Liver (tissue), 9 donors: Measurements from ENCODE around the gene UBL4A. TPM values are rescaled to one million over a fixed set of nuclear protein-coding genes. Genes with fewer than 3 reads are reported as not detected.

Experiments used
- DNase-seq: peaks from one replicate; pipeline ENCODE4 v3.0.0-alpha.2; 2017; ENCODE audit warnings: low spot score
- H3K27ac ChIP-seq, 2 donors: one replicate each; pipeline ENCODE4 v1.7.0; 2013; ENCODE audit warnings: inconsistent platforms in 2 of 2, low read length in 2 of 2, control low read depth in 1 of 2, low read depth in 1 of 2, mild to moderate bottlenecking in 1 of 2
- H3K27me3 ChIP-seq, 4 donors: one replicate each; pipeline versions ENCODE4 v1.6.1 to v1.7.0; 2013; ENCODE audit warnings: low read length in 3 of 4, inconsistent platforms in 1 of 4, mild to moderate bottlenecking in 1 of 4, moderate library complexity in 1 of 4; ENCODE audit not compliant: control insufficient read depth in 4 of 4, insufficient read depth in 4 of 4
- H3K36me3 ChIP-seq, 4 donors: one replicate each; pipeline versions ENCODE4 v1.6.1 to v1.7.0; 2013; ENCODE audit warnings: low read length in 3 of 4, mild to moderate bottlenecking in 3 of 4, low read depth in 1 of 4, moderate library complexity in 1 of 4; ENCODE audit not compliant: control insufficient read depth in 4 of 4, insufficient read depth in 3 of 4
- H3K4me1 ChIP-seq, 4 donors: one replicate each; pipeline versions ENCODE4 v1.6.1 to v1.7.0; 2013; ENCODE audit warnings: low read length in 3 of 4, mild to moderate bottlenecking in 3 of 4, moderate library complexity in 1 of 4; ENCODE audit not compliant: control insufficient read depth in 4 of 4, insufficient read depth in 4 of 4
- H3K4me3 ChIP-seq, 3 donors: one replicate each; pipeline versions ENCODE4 v1.6.1 to v1.7.0; 2013; ENCODE audit warnings: low read length in 3 of 3, control low read depth in 1 of 3, low read depth in 1 of 3, mild to moderate bottlenecking in 1 of 3
- H3K9ac ChIP-seq, 2 donors: one replicate each; pipeline ENCODE4 v1.7.0; 2013; ENCODE audit warnings: low read length in 2 of 2, mild to moderate bottlenecking in 2 of 2, moderate library complexity in 2 of 2, control low read depth in 1 of 2, low read depth in 1 of 2
- H3K9me3 ChIP-seq, 4 donors: one replicate each; pipeline versions ENCODE4 v1.6.1 to v1.7.0; 2013; ENCODE audit warnings: low read length in 3 of 4; ENCODE audit not compliant: control insufficient read depth in 4 of 4
- ATF3 ChIP-seq: IDR thresholded peaks from 2 replicates; pipeline ENCODE4 v1.6.1; 2016; ENCODE audit warnings: antibody characterized with exemption
- CTCF ChIP-seq: fragments of 150-350 bp; IDR thresholded peaks from 2 replicates; pipeline ENCODE4 v1.5.1; 2017; ENCODE audit warnings: improper control_type of control experiment, low read depth, low read length; ENCODE audit not compliant: missing input control
- EGR1 ChIP-seq, 2 donors: IDR thresholded peaks; 2 replicates each; pipeline ENCODE4 v1.6.1; 2016 to 2018; ENCODE audit warnings: antibody characterized with exemption in 2 of 2, low read depth in 2 of 2
- FOXA1 ChIP-seq: IDR thresholded peaks from 2 replicates; pipeline ENCODE4 v1.6.1; 2016; ENCODE audit warnings: antibody characterized with exemption
- FOXA2 ChIP-seq: IDR thresholded peaks from 2 replicates; pipeline ENCODE4 v1.6.1; 2016; ENCODE audit warnings: antibody characterized with exemption
- GABPA ChIP-seq, 2 donors: IDR thresholded peaks in 1 of 2; conservative IDR thresholded peaks in 1 of 2; 2 replicates each; pipeline ENCODE4 v1.6.1; 2016; ENCODE audit warnings: antibody characterized with exemption in 2 of 2, mild to moderate bottlenecking in 1 of 2, moderate library complexity in 1 of 2
- HNF4A ChIP-seq, 2 donors: conservative IDR thresholded peaks; 2 replicates each; pipeline ENCODE4 v1.6.1; 2016; ENCODE audit warnings: antibody characterized with exemption in 2 of 2, mild to moderate bottlenecking in 2 of 2
- HNF4G ChIP-seq: IDR thresholded peaks from 2 replicates; pipeline ENCODE4 v1.6.1; 2016; ENCODE audit warnings: antibody characterized with exemption
- JUND ChIP-seq, 2 donors: IDR thresholded peaks; 2 replicates each; pipeline ENCODE4 v1.6.1; 2016; ENCODE audit warnings: antibody characterized with exemption in 2 of 2
- NR2F2 ChIP-seq: IDR thresholded peaks from 2 replicates; pipeline ENCODE4 v1.6.1; 2016; ENCODE audit warnings: antibody characterized with exemption
- RAD21 ChIP-seq, 2 donors: IDR thresholded peaks; 2 replicates each; pipeline ENCODE4 v1.6.1; 2016; ENCODE audit warnings: antibody characterized with exemption in 2 of 2, mild to moderate bottlenecking in 2 of 2
- REST ChIP-seq: IDR thresholded peaks from 2 replicates; pipeline ENCODE4 v1.6.1; 2016; ENCODE audit warnings: antibody characterized with exemption, mild to moderate bottlenecking
- RXRA ChIP-seq, 2 donors: IDR thresholded peaks; 2 replicates each; pipeline ENCODE4 v1.6.1; 2017 to 2018; ENCODE audit warnings: antibody characterized with exemption in 2 of 2, mild to moderate bottlenecking in 1 of 2
- SP1 ChIP-seq: IDR thresholded peaks from 2 replicates; pipeline ENCODE4 v1.6.1; 2018; ENCODE audit warnings: antibody characterized with exemption, mild to moderate bottlenecking
- TAF1 ChIP-seq: conservative IDR thresholded peaks from 2 replicates; pipeline ENCODE4 v1.6.1; 2016; ENCODE audit warnings: antibody characterized with exemption, mild to moderate bottlenecking
- YY1 ChIP-seq: IDR thresholded peaks from 2 replicates; pipeline ENCODE4 v1.6.1; 2016; ENCODE audit warnings: antibody characterized with exemption, mild to moderate bottlenecking
- ZBTB33 ChIP-seq: IDR thresholded peaks from 2 replicates; pipeline ENCODE4 v1.6.1; 2016; ENCODE audit warnings: antibody characterized with exemption
- whole genome bisulfite sequencing: extraction: QIAGEN DNeasy Blood & Tissue Kit; methylation state at CpG from one replicate; pipeline ENCODE4 v1.1.7; 2013; 5-methylcytosine and 5-hydroxymethylcytosine counted together
- polyA plus RNA-seq, 2 donors: library from polyadenylated mRNA; stranded (reverse) in 1 of 2; unstranded in 1 of 2; fragments of 200-250 nt in 1 of 2; fragments of >200 nt in 1 of 2; fragmentation: Nextera tagmentation in 1 of 2; extraction: Ambion mirVana in 1 of 2; gene quantifications; one replicate each; pipeline versions ENCODE4 v1.2.1 to v1.2.3, GENCODE V29; 2013 to 2015
- total RNA-seq, 2 donors: library from RNA; depleted of rRNA; stranded (reverse); fragments of >200 nt; gene quantifications; one replicate each; pipeline ENCODE4 v1.2.3, GENCODE V29; 2014
- TF ChIP-seq, protein P1 (sequence below): IDR thresholded peaks from 2 replicates; pipeline ENCODE4 v1.6.1; 2016; ENCODE audit warnings: antibody characterized with exemption
- donor health status: healthy.
- donor health status: healthy.
- donor health status: healthy.
- donor health status: healthy.
- donor health status: healthy.

UBL4A gene
- total and polyA plus RNA-seq, 4 donors: 13.9 to 22.2 (median 20.8) TPM

DNA sequence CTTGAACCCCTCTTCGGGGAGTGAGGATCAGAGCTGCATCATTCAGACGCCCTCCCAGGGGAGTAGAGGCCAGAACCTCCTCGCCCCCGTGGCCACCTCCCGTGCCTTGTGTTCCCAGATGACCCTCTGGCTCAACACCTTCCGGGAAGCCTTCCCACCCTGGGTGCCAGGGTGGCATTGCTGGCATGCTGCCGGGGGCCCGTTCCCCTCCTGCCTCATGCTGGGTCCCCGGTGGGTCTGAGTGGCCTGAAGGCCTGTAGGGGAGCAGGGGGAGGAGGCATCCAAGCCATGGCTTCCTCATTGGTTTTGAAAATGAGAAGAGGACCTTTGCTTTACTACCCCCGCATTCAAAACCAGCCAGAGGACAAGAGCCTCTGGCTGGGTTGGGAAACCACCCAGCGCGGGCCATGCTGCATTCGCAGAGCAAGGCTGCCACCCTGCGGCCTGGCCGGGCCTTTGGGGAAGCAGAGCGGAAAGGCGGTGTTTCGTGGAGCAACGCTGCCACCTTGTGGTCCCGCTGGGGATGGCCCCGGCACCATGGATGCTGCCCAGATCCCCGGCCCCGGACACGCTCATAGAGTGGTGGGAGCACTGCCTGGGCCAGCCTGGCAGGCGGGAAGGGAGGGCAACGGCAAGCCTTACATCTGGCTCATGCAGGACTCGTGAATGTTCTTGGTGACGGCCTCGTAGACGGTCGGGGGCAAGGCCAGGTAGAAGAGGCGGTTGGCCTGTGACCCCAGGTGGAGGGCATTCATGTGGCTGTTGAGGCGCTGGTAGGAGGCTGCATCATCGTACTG lies 48.3 kb upstream of the UBL4A start:
- peak overlapping the region in 1 of 2 donors; percentile 54 for H3K27ac ChIP-seq
- DNase-seq: peak; percentile 89
- 19% methylated on average over 34 of the region's 34 CpGs for WGBS
- H3K9me3 ChIP-seq: no peaks in the 10 kb centered on the region
- peaks cover 2 to 10% (median 6%) of the 10 kb centered on the region in 4 donors for H3K4me1 ChIP-seq
- H3K4me3 ChIP-seq: no peak overlapping the region
- no peaks in the 10 kb centered on the region for H3K36me3 ChIP-seq
- TF ChIP-seq ATF3 (no peak), RAD21 (IDR thresholded peaks at IDR 0.05) (peak; percentile 100), EGR1 (IDR thresholded peaks at IDR 0.05; ENCODE audit: low read depth in 2 of 2) (no peak), HNF4G (no peak), FOXA1 (no peak), REST (no peak), JUND (IDR thresholded peaks at IDR 0.05) (no peak), RXRA (IDR thresholded peaks at IDR 0.05) (peak; percentile 37 to 39), TAF1 (no peak), GABPA (IDR thresholded peaks at IDR 0.05 in 1 of 2, conservative IDR thresholded peaks at IDR 0.05 in 1 of 2) (no peak), YY1 (no peak), FOXA2 (no peak), SP1 (peak; percentile 23), CTCF (peak; percentile 100), NR2F2 (no peak), ZBTB33 (no peak), HNF4A (conservative IDR thresholded peaks at IDR 0.05) (no peak)
- TF ChIP-seq, protein P1, sequence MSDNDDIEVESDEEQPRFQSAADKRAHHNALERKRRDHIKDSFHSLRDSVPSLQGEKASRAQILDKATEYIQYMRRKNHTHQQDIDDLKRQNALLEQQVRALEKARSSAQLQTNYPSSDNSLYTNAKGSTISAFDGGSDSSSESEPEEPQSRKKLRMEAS: no peak
- no peak overlapping the region for H3K9ac ChIP-seq
- H3K27me3 ChIP-seq: no peaks in the 10 kb centered on the region
